C4-2B (cell line): ENCODE measurements around the gene PPP1R7.

Experiments
- CTCF ChIP-seq: fragments of 450-650 bp; conservative IDR thresholded peaks from 2 replicates; pipeline ENCODE4 v1.5.1; 2017; ENCODE audit warnings: mild to moderate bottlenecking
- ZFX ChIP-seq: fragments of 450-650 bp; IDR thresholded peaks from 2 replicates; pipeline ENCODE4 v1.6.1; 2017

- no peak for TF ChIP-seq CTCF
- no peak for TF ChIP-seq ZFX
Observed at GRCh38 chr2:241125626-241126025, 24.6 kb upstream of the PPP1R7 start.
